GM12874 (cell line): ENCODE results near the gene SLC5A11.

ENCODE experiments used
- TF ChIP-seq, protein P1 (sequence below): IDR thresholded peaks from 2 replicates; pipeline ENCODE4 v1.5.1; 2011; ENCODE audit warnings: low read depth, mild to moderate bottlenecking, control low read depth, low read length, moderate library complexity; ENCODE audit not compliant: insufficient read depth

SLC5A11 gene

DNA sequence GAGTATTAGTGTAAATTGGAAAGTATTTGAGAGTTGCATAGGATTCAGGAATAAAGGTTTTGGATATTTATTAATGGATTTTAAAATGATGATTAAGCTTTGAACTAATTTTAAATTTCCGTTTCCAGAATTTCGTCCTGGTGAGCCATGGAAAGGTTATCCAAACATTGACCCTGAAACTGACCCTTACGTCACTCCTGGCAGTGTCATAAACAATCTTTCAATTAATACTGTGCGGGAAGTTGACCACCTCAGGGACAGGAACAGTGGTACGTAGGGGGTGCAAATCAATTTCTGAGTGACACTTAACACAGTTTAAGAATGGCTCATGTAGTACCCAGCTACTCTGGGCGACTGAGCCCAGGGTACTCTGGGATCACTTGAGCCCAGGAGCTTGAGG, 29.1 kb upstream of the SLC5A11 start:
- TF ChIP-seq, protein P1, sequence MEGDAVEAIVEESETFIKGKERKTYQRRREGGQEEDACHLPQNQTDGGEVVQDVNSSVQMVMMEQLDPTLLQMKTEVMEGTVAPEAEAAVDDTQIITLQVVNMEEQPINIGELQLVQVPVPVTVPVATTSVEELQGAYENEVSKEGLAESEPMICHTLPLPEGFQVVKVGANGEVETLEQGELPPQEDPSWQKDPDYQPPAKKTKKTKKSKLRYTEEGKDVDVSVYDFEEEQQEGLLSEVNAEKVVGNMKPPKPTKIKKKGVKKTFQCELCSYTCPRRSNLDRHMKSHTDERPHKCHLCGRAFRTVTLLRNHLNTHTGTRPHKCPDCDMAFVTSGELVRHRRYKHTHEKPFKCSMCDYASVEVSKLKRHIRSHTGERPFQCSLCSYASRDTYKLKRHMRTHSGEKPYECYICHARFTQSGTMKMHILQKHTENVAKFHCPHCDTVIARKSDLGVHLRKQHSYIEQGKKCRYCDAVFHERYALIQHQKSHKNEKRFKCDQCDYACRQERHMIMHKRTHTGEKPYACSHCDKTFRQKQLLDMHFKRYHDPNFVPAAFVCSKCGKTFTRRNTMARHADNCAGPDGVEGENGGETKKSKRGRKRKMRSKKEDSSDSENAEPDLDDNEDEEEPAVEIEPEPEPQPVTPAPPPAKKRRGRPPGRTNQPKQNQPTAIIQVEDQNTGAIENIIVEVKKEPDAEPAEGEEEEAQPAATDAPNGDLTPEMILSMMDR = no peak

DNA sequence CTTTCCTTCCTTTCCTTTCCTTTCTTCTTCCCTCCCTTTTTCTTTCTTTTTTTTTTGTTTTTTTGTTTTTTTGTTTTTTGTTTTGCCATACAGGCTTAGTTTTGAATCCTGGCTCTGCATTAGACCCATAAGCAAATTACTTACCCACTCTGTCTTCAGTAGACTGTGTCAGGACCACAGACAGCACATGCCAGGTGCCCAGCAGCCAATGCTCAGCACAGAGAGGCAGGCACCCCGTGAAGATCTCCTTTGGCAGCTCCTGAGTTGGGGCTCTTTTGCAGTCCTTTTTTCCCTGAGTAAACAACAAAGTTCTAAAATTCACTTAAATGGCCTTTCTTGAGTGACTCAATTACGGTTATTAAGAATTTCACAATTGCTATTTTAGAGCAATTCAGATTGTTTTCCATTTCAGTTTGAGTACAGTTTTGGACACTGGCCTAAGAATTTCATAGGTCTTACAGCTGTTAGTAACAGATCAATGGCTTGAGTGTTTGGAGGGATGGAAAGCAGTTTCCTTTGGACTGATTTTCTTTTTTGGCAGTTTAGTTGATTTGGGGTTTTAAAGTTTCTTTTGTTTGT, 26.2 kb upstream of the SLC5A11 start:
- TF ChIP-seq, protein P1 = no peak

GRCh38 chr16:24820522-24820921, 25.2 kb upstream of the SLC5A11 start:
- TF ChIP-seq, protein P1 = no peak

DNA sequence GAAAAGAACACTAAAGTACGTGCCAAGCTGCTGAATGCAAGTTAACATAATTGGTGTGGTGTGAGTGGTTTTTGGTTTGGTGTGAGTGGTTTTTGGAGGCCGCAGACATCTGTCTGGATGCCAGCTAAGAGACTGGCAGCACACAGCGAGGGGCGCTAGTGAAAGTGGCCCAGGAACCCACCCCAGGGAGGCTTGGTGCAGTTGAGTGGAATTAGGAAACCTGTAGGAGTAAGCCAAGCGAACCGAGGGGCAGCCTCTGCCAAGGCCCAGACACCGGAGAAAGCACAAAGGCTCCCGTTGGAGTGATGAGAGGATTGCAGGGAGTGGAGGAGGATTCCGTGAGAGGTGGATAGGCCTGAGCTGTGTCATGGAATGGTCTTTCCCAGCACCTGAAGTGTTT, 24.6 kb upstream of the SLC5A11 start:
- TF ChIP-seq, protein P1 = no peak

DNA sequence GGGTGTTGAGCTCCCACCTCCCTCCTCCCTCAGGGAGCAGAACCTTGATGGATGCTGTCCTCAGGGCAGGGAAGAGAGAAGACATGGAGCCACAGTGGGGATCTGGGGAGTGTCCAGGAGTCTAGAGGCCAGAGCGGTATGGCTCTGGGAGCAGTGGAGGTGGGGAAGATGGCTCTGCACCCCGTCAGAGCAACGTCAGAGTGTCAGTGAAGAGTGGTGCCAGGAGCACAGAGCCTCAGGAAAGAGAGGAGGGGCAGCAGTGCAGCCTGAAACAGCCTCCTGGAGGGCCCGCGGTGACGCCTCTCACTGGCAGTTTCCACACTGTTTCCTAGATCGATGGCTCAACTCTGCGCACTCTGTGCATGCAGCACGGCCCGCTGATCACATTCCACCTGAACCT, 23.2 kb upstream of the SLC5A11 start:
- TF ChIP-seq, protein P1 = no peak

GRCh38 chr16:24822974-24823373, 22.8 kb upstream of the SLC5A11 start:
- TF ChIP-seq, protein P1 = no peak

GRCh38 chr16:24825696-24826095, 20.1 kb upstream of the SLC5A11 start:
- TF ChIP-seq, protein P1 = no peak
